Measurements from ENCODE around the gene LPAR3.
"Not testable (repeated sequence)": the region's sequence is repeated elsewhere in the genome, so short reads cannot be mapped to it uniquely, and the experiment has no call there.

Gene LPAR3

DNA sequence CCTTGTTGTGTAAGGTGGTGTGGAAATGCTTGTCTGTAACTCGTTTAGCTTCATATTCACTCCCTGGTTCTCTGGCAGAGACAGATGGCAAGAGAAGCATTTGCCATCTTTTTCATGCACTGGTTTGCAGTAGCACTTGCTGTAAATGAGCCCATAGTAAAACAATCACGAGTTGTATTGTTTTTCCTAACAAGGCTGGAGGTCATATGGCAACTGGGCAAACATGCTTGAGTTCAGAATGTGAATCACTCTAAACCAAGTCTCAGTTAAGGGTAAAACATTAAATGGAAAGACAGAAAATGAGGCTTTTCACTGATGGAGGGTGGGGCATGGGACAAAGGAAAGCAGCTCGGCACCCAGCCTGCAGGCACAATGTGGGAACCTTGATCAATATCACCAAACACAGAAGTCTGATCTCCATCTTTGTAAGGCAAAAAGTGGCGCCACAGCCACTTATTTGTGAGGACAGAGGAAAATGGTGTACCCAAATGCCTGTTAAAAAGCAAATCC is 26.5 kb upstream of the LPAR3 start:
- TF ChIP-seq CTCF (conservative IDR thresholded peaks at IDR 0.05; ENCODE audit: control insufficient read depth, insufficient read depth, low read depth, low read length) = no peak
- DNase-seq (ENCODE audit: low read depth) = no peak
- H3K4me3 ChIP-seq (ENCODE audit: control insufficient read depth, low read depth, low read length) = no peak overlapping the region

GRCh38 chr1:84918726-84919336 is 25.8 kb upstream of the LPAR3 start:
- H3K4me3 ChIP-seq (ENCODE audit: control insufficient read depth, low read depth, low read length) = no peak overlapping the region
- no peak for TF ChIP-seq CTCF (conservative IDR thresholded peaks at IDR 0.05; ENCODE audit: control insufficient read depth, insufficient read depth, low read depth, low read length)
- DNase-seq (ENCODE audit: low read depth) = no peak

GRCh38 chr1:84916897-84917296 is 23.9 kb upstream of the LPAR3 start:
- no peak for DNase-seq (ENCODE audit: low read depth)
- no peak overlapping the region for H3K4me3 ChIP-seq (ENCODE audit: control insufficient read depth, low read depth, low read length)
- no peak for TF ChIP-seq CTCF (conservative IDR thresholded peaks at IDR 0.05; ENCODE audit: control insufficient read depth, insufficient read depth, low read depth, low read length)

- no peak overlapping the region for H3K4me3 ChIP-seq (ENCODE audit: control insufficient read depth, low read depth, low read length)
- no peak for TF ChIP-seq CTCF (conservative IDR thresholded peaks at IDR 0.05; ENCODE audit: control insufficient read depth, insufficient read depth, low read depth, low read length)
- peak; percentile 34 for DNase-seq (ENCODE audit: low read depth)
These were observed 20.5 kb upstream of the LPAR3 start for GRCh38 chr1:84913555-84913892.

GRCh38 chr1:84912726-84913554 is 19.9 kb upstream of the LPAR3 start:
- DNase-seq (ENCODE audit: low read depth) = peak; percentile 5
- no peak overlapping the region for H3K4me3 ChIP-seq (ENCODE audit: control insufficient read depth, low read depth, low read length)
- TF ChIP-seq CTCF (conservative IDR thresholded peaks at IDR 0.05; ENCODE audit: control insufficient read depth, insufficient read depth, low read depth, low read length) = no peak

DNA sequence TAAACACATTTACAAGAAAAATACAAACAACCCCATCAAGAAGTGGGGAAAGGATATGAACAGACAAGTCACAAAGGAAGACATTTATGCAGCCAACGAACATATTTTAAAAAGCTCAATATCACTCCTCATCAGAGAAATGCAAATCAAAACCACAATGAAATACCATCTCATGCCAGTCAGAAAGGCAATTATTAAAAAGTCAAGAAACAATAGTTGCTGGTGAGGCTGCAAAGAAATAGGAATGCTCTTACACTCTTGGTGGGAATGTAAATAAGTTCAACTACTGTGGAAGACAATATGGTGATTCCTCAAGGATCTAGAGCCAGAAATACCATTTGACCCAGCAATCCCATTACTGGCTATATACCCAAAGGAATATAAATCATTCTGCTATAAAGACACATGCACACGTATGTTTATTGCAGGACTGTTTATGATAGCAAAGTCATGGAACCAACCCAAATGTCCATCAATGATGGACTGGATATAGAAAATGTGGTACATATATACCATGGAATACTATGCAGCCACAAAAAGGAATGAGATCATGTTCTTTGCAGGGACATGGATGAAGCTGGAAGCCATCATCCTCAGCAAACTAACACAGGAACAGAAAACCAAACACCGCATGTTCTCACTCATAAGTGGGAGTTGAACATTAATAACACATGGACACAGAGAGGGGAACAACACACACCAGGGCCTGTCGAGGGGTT is 15.9 kb upstream of the LPAR3 start:
- not testable (repeated sequence) for H3K4me3 ChIP-seq (ENCODE audit: control insufficient read depth, low read depth, low read length); DNase-seq (ENCODE audit: low read depth)
